OCI-LY7 (cell line): Measurements from ENCODE around the gene IZUMO2. TPM values are rescaled to one million over a fixed set of nuclear protein-coding genes. Genes with fewer than 3 reads are reported as not detected.

ENCODE experiments used
- BruUV-seq: library from RNA; stranded (reverse); fragments of 400-500 nt; replicated peaks from 2 replicates; lab custom pipeline; 2021; lab: Mats Ljungman, UMichigan
- CTCF ChIA-PET: fragments of 300-600 bp; sonication (Branson Sonifier 250); formaldehyde crosslinking; loops from one replicate; lab custom pipeline; 2022; ENCODE audit warnings: antibody characterized with exemption; ENCODE audit not compliant: unreplicated experiment; lab: Charles Lee
- POLR2A ChIA-PET: fragments of 300-600 bp; sonication (Branson Sonifier 250); formaldehyde crosslinking; loops from one replicate; lab custom pipeline; 2022; ENCODE audit warnings: antibody characterized with exemption; lab: Charles Lee
- DNase-seq: peaks from one replicate; pipeline ENCODE4 v3.0.0-alpha.2; 2015; ENCODE audit warnings: low spot score
- H2AFZ ChIP-seq: fragments of 200-600 bp; sonication (generic), shearing (Covaris generic); 2 replicates; pipeline ENCODE4 v1.6.1; 2014; ENCODE audit warnings: mild to moderate bottlenecking, antibody characterized with exemption, low read length, moderate library complexity
- H3K27ac ChIP-seq: fragments of 200-600 bp; sonication (generic); 2 replicates; pipeline ENCODE4 v1.5.1; 2014; ENCODE audit warnings: mixed run types, low read depth, mild to moderate bottlenecking, moderate library complexity, low read length, inconsistent platforms; ENCODE audit not compliant: poor library complexity, severe bottlenecking
- H3K36me3 ChIP-seq: fragments of 200-600 bp; sonication (generic); 2 replicates; pipeline ENCODE4 v1.6.1; 2014; ENCODE audit warnings: mild to moderate bottlenecking, antibody characterized with exemption, low read length, moderate library complexity, mixed read lengths; ENCODE audit not compliant: insufficient read depth
- H3K4me1 ChIP-seq: fragments of 200-600 bp; sonication (generic); 2 replicates; pipeline ENCODE4 v1.5.1; 2014; ENCODE audit warnings: mild to moderate bottlenecking, low read length; ENCODE audit not compliant: insufficient read depth, poor library complexity, severe bottlenecking
- H3K4me2 ChIP-seq: fragments of 200-600 bp; sonication (generic); 2 replicates; pipeline ENCODE4 v1.6.1; 2014; ENCODE audit warnings: mild to moderate bottlenecking, low read length
- H3K4me3 ChIP-seq: fragments of 200-600 bp; sonication (generic); 2 replicates; pipeline ENCODE4 v1.5.1; 2014; ENCODE audit warnings: mild to moderate bottlenecking, low read depth, low read length; ENCODE audit not compliant: poor library complexity, severe bottlenecking
- H3K79me2 ChIP-seq: fragments of 200-600 bp; sonication (generic); 2 replicates; pipeline ENCODE4 v1.6.1; 2016; ENCODE audit warnings: low read depth, mild to moderate bottlenecking, low read length, moderate library complexity, mixed read lengths; ENCODE audit not compliant: insufficient read depth
- H3K9me2 ChIP-seq: fragments of 200-600 bp; sonication (generic); 2 replicates; pipeline ENCODE4 v1.6.1; 2016; ENCODE audit warnings: mild to moderate bottlenecking, low read length, mixed read lengths; ENCODE audit not compliant: insufficient read depth
- H3K9me3 ChIP-seq: fragments of 200-600 bp; sonication (generic); 2 replicates; pipeline ENCODE4 v1.6.1; 2014; ENCODE audit warnings: mild to moderate bottlenecking, mixed run types, low read length, mixed read lengths
- H4K20me1 ChIP-seq: fragments of 200-600 bp; sonication (generic); 2 replicates; pipeline ENCODE4 v1.6.1; 2014; ENCODE audit warnings: mild to moderate bottlenecking, antibody characterized with exemption, low read length, moderate library complexity, mixed read lengths; ENCODE audit not compliant: insufficient read depth
- EZH2phosphoT487 ChIP-seq: fragments of 200-600 bp; sonication (generic); IDR thresholded peaks from 2 replicates; pipeline ENCODE4 v1.6.1; 2018; ENCODE audit warnings: low read depth, borderline replicate concordance, mild to moderate bottlenecking, mixed run types, antibody characterized with exemption, low read length, moderate library complexity, mixed read lengths
- intact Hi-C: fragments of 100-400 bp; cut with micrococcal nuclease; formaldehyde crosslinking; loops from one replicate; pipeline ENCODE4 v1.10.0; 2022; ENCODE audit not compliant: unreplicated experiment
- total RNA-seq, 2 experiments: library from RNA; depleted of rRNA in 1 of 2; stranded (reverse); fragments of >200 nt in 1 of 2; shearing (Covaris generic) in 1 of 2; gene quantifications; 2 replicates each; pipeline ENCODE4 v1.2.3, GENCODE V29; 2014 to 2022
- TF ChIP-seq, protein P1 (sequence below): fragments of 200-600 bp; sonication (generic); conservative IDR thresholded peaks from 2 replicates; pipeline ENCODE4 v1.5.1; 2014; ENCODE audit warnings: mild to moderate bottlenecking, antibody characterized with exemption, low read length, moderate library complexity, mixed read lengths

IZUMO2 gene
- total RNA-seq, 2 experiments from 2014 or later: not detected

DNA sequence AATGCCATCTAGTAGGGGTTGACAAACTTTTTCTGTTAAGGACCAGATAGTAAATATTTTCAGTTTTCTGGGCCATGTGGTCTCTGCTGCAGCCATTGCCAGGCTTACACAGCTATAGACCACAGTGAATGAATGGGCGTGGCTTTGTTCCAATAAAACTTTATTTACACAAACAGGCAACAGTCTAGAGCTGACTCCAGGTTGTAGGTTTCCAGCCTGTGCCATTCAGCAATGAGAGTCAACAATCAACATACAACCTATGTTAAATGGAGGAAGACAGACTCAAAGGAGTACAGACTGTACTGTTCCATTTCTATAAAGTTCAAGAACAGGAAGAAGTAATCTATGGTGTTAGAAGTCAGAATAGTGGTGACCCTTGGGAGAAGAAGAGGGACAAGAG lies 15.2 kb upstream of the IZUMO2 start:
- Histone ChIP-seq H3K9me3 (0 out of 2 replicates have a peak, but pooled peaks cover 5% of the 10 kb centered on the region), H2AFZ (peak overlapping the region; percentile 61; the same call in 1 of the 2 replicates), H3K36me3 (no peaks in the 10 kb centered on the region), H3K9me2 (no peaks in the 10 kb centered on the region), H3K27ac (peak overlapping the region; percentile 18), H3K4me3 (no peak overlapping the region), H3K4me2 (peak overlapping the region; percentile 36), H3K4me1 (peaks cover 9% of the 10 kb centered on the region), H4K20me1 (no peaks in the 10 kb centered on the region), H3K79me2 (no peaks in the 10 kb centered on the region)
- peak; percentile 15 for DNase-seq
- intact Hi-C loops: no loop called here
- no TSS peak for BruUV-seq
- CTCF ChIA-PET: no interaction called here
- TF ChIP-seq, protein P1, sequence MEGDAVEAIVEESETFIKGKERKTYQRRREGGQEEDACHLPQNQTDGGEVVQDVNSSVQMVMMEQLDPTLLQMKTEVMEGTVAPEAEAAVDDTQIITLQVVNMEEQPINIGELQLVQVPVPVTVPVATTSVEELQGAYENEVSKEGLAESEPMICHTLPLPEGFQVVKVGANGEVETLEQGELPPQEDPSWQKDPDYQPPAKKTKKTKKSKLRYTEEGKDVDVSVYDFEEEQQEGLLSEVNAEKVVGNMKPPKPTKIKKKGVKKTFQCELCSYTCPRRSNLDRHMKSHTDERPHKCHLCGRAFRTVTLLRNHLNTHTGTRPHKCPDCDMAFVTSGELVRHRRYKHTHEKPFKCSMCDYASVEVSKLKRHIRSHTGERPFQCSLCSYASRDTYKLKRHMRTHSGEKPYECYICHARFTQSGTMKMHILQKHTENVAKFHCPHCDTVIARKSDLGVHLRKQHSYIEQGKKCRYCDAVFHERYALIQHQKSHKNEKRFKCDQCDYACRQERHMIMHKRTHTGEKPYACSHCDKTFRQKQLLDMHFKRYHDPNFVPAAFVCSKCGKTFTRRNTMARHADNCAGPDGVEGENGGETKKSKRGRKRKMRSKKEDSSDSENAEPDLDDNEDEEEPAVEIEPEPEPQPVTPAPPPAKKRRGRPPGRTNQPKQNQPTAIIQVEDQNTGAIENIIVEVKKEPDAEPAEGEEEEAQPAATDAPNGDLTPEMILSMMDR: no peak
- TF ChIP-seq EZH2phosphoT487: no peak
- POLR2A ChIA-PET: no interaction called here

DNA sequence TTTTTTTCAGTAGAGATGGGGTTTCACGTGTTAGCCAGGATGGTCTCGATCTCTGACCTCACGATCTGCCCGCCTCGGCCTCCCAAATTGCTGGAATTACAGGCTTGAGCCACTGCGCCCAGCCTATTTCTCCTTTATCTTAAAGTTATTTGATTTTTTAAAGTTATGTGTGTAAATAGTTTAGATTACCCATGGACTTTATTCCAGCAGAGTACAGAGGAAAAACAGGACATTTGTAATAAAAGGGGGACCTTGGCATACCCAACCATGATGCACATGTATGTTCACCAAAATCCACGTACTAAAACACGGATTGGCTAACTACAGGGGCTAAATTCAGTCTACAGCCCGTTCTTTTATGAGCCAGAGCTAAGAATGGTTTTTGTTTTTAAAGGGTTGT lies 13.7 kb upstream of the IZUMO2 start:
- intact Hi-C loops: no loop called here
- Histone ChIP-seq H3K36me3 (no peaks in the 10 kb centered on the region), H3K9me2 (no peaks in the 10 kb centered on the region), H4K20me1 (no peaks in the 10 kb centered on the region), H3K27ac (no peak overlapping the region), H3K4me2 (no peak overlapping the region), H2AFZ (no peak overlapping the region), H3K9me3 (0 out of 2 replicates have a peak, but pooled peaks cover 5% of the 10 kb centered on the region), H3K4me1 (peaks cover 9% of the 10 kb centered on the region), H3K79me2 (no peaks in the 10 kb centered on the region), H3K4me3 (no peak overlapping the region)
- no peak for DNase-seq
- BruUV-seq: no TSS peak
- TF ChIP-seq, protein P1: no peak
- no peak for TF ChIP-seq EZH2phosphoT487
- POLR2A ChIA-PET: interaction anchor here (0.6 kb wide), 1 partner anchor 10 kb away, joined by 3 read pairs; no protein-coding TSS in a partner anchor
- CTCF ChIA-PET: no interaction called here

DNA sequence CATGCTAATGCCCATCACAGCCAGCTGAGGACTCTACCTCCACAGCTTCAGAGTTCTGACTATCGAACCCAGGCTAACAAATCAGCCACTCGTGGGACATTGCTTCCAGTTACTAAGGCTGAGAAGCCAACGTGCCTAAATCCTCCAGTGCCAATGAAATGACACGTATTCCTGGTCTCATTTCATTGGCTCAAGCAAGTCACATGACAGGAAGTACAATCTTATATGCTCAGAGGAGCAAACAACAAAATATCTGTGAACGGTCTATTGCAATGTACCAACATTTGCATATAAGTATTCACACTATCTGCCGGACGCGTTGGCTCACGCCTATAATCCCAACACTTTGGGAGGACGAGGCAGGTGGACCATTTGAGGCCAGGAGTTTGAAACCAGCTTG lies 12.8 kb upstream of the IZUMO2 start:
- intact Hi-C loops: no loop called here
- Histone ChIP-seq H3K79me2 (no peaks in the 10 kb centered on the region), H3K4me3 (no peak overlapping the region), H4K20me1 (no peaks in the 10 kb centered on the region), H3K4me1 (peaks cover 9% of the 10 kb centered on the region), H3K9me3 (0 out of 2 replicates have a peak, but pooled peaks cover 5% of the 10 kb centered on the region), H3K36me3 (no peaks in the 10 kb centered on the region), H2AFZ (0 out of 2 replicates have a peak overlapping the region, but pooled peaks have one; percentile 7), H3K4me2 (no peak overlapping the region), H3K27ac (no peak overlapping the region), H3K9me2 (no peaks in the 10 kb centered on the region)
- ChIA-PET POLR2A (interaction anchor here (0.6 kb wide), 2 partner anchors 9 to 17 kb away, joined by 3 read pairs; no protein-coding TSS in a partner anchor), CTCF (no interaction called here)
- no peak for TF ChIP-seq EZH2phosphoT487
- TF ChIP-seq, protein P1: no peak
- DNase-seq: no peak
- no TSS peak for BruUV-seq
